CD4-positive, alpha-beta T cell treated with Interleukin-17A for 4 hours (primary cell): ENCODE data around the gene STARD13.

ENCODE experiments used
- DNase-seq: peaks from one replicate; pipeline ENCODE4 v3.0.0-alpha.2; 2020; ENCODE audit warnings: mixed read lengths

STARD13 gene

DNA sequence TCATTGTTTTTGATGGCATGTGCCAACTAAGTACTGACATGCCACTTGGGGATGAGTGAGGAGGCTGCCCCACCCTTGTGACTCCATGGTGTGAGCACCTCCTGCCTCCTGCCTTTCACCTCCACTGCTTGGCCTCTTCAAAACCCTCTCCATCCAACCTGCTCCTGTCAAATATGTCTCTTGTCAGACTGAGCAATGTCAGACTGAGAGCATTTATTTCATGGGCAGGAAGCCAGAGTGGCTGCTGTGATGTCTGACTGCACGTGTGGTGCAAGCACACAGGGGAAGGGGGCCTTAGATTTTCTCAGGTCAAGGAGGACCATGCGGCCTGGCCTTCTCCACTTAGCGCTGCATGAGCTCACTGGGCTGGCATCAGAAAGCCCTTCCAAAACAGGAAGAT, 68.3 kb downstream of the STARD13 start:
- no peak for DNase-seq

DNA sequence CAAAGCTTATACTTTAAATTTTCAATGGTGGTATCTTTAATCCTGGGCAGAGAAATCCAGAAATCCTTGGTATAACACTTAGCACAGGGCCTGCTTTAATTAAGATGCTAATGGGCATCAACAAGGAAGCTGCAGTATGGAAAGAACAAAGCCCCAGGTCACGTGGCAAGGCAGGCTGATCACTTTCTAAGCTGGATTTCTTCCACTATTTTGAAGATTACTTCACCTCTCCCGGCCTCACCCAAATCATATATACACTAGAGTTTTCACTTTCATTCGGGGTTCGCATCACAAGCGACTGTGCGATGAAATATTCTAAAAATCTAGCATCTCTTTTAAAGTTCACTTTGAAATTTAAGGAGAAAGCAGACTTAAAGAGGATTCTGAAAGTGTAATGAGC, 71.8 kb downstream of the STARD13 start:
- DNase-seq, result no peak

DNA sequence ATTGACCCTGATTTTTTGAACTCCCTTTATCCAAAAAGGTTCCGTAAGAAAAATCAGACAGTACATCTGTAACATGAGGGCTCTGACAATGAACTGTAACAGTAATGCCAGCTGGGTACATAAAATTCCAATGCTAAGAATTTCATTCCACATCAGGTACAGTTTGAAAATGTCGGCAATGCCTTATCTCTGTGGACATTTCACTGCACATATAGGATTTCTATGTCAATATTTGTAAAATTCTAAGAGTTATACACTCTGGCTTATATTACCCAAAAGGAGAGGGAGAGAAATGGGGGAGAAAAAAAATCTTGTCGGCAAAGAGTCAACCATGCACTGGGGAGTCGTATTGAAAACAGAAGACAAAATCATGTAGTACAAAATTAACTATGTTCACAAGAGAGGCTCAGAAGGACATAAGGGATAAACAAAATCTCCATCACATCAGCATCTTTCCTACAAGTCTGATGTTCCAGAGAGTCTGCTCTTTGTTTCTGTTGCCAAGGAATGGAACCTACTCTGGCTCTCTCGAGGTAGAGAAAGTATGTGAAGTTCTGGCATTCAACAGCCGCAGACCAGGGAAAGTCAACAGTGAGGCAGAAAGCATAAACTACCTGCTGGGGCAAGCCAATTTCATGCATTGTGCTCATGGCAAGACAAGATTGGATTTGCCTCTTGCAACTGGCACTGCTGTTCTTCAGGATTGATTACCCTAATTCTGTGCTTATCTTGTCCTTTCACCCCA, 72.4 kb downstream of the STARD13 start:
- no peak for DNase-seq

DNA sequence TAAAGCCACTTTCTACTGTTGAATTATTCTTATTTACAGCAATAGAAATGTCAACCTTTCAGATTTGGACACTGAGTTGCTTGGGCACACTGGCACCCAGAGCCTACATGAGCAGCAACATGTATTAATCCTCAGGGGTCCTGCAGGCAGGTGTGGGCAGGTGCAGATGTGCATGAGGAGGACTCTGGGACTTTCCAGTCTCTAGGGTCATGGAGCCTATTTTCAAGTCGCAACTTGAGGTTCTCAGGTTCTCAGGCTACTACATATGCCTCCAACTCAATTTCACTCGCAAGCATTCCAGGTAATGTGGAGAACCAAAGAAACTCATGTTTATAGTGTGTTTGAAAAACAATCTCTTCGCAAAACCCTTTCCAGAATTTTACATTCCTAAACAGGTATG, 73.2 kb downstream of the STARD13 start:
- DNase-seq, result no peak

DNA sequence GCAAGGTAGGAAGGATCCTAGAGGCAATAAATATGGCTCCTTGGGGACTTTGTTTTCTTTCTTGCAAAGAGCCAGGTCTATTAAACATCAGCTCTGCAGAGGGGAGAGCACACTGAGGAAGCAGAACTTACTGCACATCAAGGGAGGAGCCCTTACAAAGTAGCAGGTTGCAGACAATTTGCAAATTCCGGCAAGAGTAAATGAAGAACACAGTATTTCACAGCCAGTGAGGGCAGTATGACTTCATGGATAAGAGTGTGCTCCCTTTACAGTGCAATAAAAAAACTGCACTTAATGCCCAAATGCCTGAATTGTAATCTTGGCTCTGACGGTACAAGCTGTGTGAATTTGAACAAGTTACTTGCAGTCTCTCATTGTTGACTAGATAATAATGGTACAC, 75.5 kb downstream of the STARD13 start:
- DNase-seq, result no peak

- no peak for DNase-seq
Observed at GRCh38 chr13:33208290-33209220, 77.0 kb downstream of the STARD13 start.

DNA sequence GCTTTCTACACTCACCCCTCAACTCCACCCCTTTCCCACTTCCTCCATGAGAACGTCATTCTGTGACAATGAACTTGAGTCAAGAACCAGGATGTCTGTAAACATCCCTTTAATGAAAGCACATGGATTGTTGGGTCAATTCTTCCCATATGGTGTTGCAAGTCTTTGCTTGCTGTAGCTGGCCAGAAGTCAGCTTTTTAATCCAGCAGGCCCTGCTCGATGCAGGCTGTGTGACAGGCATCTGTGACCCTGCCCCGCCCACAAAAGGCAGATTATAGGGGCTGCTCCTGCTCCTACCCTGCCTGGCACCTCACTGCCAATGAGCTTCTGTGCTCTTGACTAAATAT, 78.0 kb downstream of the STARD13 start:
- DNase-seq, result no peak

DNA sequence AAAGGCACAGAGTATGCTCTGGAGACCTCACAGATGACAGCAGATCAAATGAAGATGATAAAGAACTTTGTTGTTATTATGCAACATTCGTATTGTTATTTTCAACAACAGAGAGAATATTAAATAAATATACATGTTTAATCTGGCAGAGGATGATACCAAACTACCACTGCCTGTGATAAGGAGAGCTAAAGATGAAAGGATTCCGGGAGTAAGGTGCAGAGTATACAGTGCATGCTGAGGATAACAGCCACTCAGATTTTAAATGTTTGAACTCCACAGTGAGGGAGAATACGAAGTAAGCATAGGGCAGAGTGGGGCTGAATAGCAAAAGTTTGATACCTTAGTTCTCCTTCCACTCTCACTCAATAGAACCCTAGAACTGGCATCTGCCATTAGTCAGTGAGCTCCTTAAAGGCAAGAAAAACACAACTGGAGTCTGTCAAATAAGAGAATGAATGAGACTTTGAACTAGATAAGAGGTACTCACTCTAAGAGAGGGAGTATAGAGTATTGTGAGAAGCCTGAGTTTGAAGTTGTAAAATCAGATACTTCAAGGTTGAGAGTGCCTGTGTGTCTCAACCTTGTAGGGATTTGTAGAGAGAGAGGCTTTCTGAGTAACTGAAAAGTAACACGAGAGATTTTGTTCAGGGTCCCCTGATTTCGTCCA, 78.5 kb downstream of the STARD13 start:
- DNase-seq, result no peak

DNA sequence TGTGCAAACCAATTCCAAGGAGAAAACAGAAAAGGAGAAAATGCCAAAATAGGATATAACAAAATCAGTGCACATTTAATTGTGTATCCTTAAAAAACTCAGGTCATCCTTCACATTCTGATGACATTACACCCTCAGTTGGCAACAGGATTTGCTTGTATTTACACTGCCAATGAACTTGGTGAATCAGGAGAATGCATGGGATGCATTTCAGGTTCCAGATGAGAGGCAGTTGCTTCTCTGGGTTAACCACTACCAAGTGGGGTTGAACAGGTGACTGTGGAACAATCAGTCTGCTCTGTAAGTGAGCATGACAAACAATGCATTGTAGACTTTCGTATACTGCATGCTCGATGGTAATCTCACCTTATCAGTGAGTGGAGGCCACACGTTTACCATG, 79.1 kb downstream of the STARD13 start:
- DNase-seq, result no peak

- no peak for DNase-seq
Observed at GRCh38 chr13:33205804-33206221, 79.7 kb downstream of the STARD13 start.

DNA sequence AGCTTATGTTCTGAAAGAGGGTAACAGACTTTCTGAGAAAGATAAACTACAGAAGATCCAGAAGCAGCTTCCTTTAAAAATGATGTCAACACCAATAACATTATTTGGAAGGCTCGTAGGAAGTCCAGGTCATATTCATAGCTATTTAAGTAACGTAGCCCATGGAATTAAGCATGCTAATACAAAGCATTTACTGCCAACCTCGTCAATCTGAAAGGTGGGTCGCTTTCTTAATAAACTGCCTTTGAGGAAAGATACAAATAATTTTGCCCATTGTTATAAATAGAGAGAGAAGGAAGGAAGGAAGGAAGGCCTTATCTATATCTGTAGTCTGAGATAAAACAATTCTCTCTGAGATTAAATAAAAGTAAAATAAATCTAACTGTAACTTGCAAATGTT, 80.3 kb downstream of the STARD13 start:
- no peak for DNase-seq

GRCh38 chr13:33204130-33204927, 81.2 kb downstream of the STARD13 start:
- no peak for DNase-seq

DNA sequence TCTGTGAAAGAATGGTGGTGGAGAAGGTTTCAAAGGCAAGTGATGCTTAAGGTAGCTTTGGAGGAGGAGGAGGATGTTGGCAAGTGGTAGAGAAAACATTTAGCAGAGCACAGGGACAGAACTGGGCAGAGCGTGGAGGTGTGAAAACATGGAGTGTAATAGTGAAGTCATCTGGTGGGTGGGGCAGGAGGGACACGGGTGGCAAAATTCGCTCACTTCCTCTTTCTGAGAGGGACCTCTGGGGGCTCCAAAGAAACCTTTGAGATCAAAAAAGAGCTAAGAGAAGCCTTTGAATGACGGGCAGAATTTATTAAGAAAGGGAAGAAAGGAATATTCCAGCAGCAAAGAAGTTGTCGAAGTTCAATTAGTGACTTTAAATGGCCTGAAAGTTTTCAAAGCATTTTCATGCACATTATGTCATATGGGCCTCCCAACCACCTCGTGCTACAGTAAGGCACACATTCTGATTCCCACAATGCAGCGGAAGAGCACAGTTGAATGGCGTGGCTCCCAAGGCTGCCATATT, 82.8 kb downstream of the STARD13 start:
- DNase-seq, result no peak

DNA sequence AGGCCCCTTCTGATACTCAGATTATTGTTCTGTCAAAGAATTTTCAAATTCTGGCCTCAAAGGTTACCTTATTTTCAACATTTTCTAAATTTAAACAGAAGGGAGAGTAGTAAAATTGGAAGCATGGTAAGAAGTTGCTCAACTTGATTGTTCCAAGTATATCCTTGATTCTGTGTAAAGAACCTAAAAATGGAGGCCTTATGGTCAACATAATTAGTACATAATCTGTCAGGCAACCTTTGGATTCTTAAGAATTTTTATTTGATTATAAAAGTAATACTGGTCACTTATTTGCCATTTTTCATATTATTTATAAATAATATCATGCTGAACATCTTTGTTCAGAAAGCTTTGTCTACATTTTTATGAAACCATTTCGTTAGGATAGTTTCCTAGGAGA, 83.9 kb downstream of the STARD13 start:
- DNase-seq, result no peak

GRCh38 chr13:33199289-33199850, 86.2 kb downstream of the STARD13 start:
- no peak for DNase-seq

GRCh38 chr13:33197541-33197971, 88.0 kb downstream of the STARD13 start:
- no peak for DNase-seq

- no peak for DNase-seq
Observed at GRCh38 chr13:33196767-33197166, 88.8 kb downstream of the STARD13 start.

DNA sequence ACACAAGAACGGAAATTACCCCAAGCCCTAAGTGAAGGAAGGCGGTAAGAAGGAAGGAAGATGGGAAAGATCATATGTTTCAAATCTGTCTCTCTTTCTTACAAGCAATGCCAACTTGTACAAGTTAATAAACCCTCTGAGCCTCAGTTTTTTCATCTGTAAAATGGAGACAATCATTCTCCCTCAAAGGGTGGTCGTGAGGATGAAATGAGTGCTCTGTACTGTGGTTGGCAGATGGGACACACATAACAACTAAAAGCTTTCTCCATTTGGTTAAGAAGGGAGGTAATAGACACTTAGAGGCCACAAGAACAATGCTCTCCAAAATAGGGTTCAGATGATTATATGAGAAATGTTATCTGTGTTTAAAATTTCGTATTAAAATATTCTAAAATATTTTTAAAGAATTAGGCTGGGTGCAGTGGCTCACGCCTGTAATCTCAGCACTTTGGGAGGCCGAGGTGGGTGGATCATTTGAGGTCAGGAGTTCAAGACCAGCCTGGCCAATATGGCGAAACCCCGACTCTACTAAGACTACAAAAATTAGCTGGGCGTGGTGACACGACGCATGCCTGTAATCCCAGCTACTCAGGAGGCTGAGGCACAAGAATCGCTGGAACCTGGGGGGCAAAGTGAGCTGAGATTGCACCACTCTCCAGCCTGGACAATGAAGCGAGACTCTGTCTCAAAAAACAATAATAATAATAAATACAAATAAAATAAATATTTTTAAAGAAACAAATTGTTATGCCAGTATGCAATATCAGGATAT, 89.7 kb downstream of the STARD13 start:
- no peak for DNase-seq

GRCh38 chr13:33194820-33195692, 90.5 kb downstream of the STARD13 start:
- no peak for DNase-seq

- no peak for DNase-seq
Observed at GRCh38 chr13:33193428-33193974, 92.1 kb downstream of the STARD13 start.
